ENCODE data around the gene TMEM132A. TPM values are rescaled to one million over a fixed set of nuclear protein-coding genes. Genes with fewer than 3 reads are reported as not detected.
A peak's percentile ranks its signal among the peaks of the same experiment; 100 is the strongest.

Gene TMEM132A
- total RNA-seq, 6 experiments from 2014 or later = 23.8 to 32.2 (median 26.9) TPM

GRCh38 chr11:60985501-60985900 lies 61.2 kb downstream of the TMEM132A start:
- no peak for DNase-seq
- H3K4me1 Mint-ChIP-seq (ENCODE audit: low read depth) = peaks cover 12% of the 10 kb centered on the region
- no peaks in the 10 kb centered on the region for H3K36me3 Mint-ChIP-seq (ENCODE audit: low read depth)
- no peaks in the 10 kb centered on the region for H3K9me3 Mint-ChIP-seq
- TF ChIP-seq, protein P1, sequence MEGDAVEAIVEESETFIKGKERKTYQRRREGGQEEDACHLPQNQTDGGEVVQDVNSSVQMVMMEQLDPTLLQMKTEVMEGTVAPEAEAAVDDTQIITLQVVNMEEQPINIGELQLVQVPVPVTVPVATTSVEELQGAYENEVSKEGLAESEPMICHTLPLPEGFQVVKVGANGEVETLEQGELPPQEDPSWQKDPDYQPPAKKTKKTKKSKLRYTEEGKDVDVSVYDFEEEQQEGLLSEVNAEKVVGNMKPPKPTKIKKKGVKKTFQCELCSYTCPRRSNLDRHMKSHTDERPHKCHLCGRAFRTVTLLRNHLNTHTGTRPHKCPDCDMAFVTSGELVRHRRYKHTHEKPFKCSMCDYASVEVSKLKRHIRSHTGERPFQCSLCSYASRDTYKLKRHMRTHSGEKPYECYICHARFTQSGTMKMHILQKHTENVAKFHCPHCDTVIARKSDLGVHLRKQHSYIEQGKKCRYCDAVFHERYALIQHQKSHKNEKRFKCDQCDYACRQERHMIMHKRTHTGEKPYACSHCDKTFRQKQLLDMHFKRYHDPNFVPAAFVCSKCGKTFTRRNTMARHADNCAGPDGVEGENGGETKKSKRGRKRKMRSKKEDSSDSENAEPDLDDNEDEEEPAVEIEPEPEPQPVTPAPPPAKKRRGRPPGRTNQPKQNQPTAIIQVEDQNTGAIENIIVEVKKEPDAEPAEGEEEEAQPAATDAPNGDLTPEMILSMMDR (IDR thresholded peaks at IDR 0.05) = no peak
- peaks cover 37% of the 10 kb centered on the region for H3K27me3 Mint-ChIP-seq (ENCODE audit: insufficient read depth)
- H3K27ac Mint-ChIP-seq = no peak overlapping the region
- H3K4me3 Mint-ChIP-seq = no peak overlapping the region

GRCh38 chr11:60985991-60986915 lies 62.0 kb downstream of the TMEM132A start:
- Mint-ChIP-seq H3K27ac (no peak overlapping the region; the same call in 1 of the 2 replicates), H3K4me3 (no peak overlapping the region), H3K4me1 (ENCODE audit: low read depth) (peaks cover 12% of the 10 kb centered on the region), H3K36me3 (ENCODE audit: low read depth) (no peaks in the 10 kb centered on the region), H3K9me3 (no peaks in the 10 kb centered on the region), H3K27me3 (ENCODE audit: insufficient read depth) (peaks cover 40% of the 10 kb centered on the region)
- TF ChIP-seq, protein P1 (IDR thresholded peaks at IDR 0.05) = no peak
- DNase-seq = peak; percentile 40

Other genes starting within 250 kb of the TMEM132A start
- not detected for gene MS4A8, start 224.8 kb upstream of the TMEM132A start, total RNA-seq (2021; fragmentation: NEBNext Ultra II Directional; extraction: Animal tissue kit (Norgen Biotek cat#: 25700))
- gene MS4A18, start 199.7 kb upstream of the TMEM132A start, total RNA-seq (2021; fragmentation: NEBNext Ultra II Directional; extraction: Animal tissue kit (Norgen Biotek cat#: 25700)) = not detected
- gene MS4A15, start 167.6 kb upstream of the TMEM132A start, total RNA-seq (2021; fragmentation: NEBNext Ultra II Directional; extraction: Animal tissue kit (Norgen Biotek cat#: 25700)) = not detected
- not detected for gene MS4A10, start 139.1 kb upstream of the TMEM132A start, total RNA-seq (2021; fragmentation: NEBNext Ultra II Directional; extraction: Animal tissue kit (Norgen Biotek cat#: 25700))
- gene CCDC86, start 82.3 kb upstream of the TMEM132A start, total RNA-seq (2021; fragmentation: NEBNext Ultra II Directional; extraction: Animal tissue kit (Norgen Biotek cat#: 25700)) = 10 to 100 TPM; 45.4 to 66.3 (median 54.4) TPM
- gene PTGDR2, start 68.5 kb upstream of the TMEM132A start, total RNA-seq (2021; fragmentation: NEBNext Ultra II Directional; extraction: Animal tissue kit (Norgen Biotek cat#: 25700)) = not detected
- under 1 TPM in 3 of 6 experiments, not detected in 3; 0.13 to 0.30 (median 0.29) TPM for gene ZP1, start 56.9 kb upstream of the TMEM132A start, total RNA-seq (2021; fragmentation: NEBNext Ultra II Directional; extraction: Animal tissue kit (Norgen Biotek cat#: 25700))
- 10 to 100 TPM; 72.5 to 95.1 (median 89.4) TPM for gene PRPF19, start 17.9 kb upstream of the TMEM132A start, total RNA-seq (2021; fragmentation: NEBNext Ultra II Directional; extraction: Animal tissue kit (Norgen Biotek cat#: 25700))
- gene TMEM109, start 10.3 kb upstream of the TMEM132A start, total RNA-seq (2021; fragmentation: NEBNext Ultra II Directional; extraction: Animal tissue kit (Norgen Biotek cat#: 25700)) = 100 to 1,000 TPM in 1 of 6 experiments, 10 to 100 TPM in 5; 74.6 to 101 (median 92.5) TPM
- 1 to 10 TPM; 2.7 to 6.6 (median 3.4) TPM for gene SLC15A3, start 27.7 kb downstream of the TMEM132A start, total RNA-seq (2021; fragmentation: NEBNext Ultra II Directional; extraction: Animal tissue kit (Norgen Biotek cat#: 25700))
- not detected for gene CD6, start 47.2 kb downstream of the TMEM132A start, total RNA-seq (2021; fragmentation: NEBNext Ultra II Directional; extraction: Animal tissue kit (Norgen Biotek cat#: 25700))
- not detected for gene CD5, start 178.0 kb downstream of the TMEM132A start, total RNA-seq (2021; fragmentation: NEBNext Ultra II Directional; extraction: Animal tissue kit (Norgen Biotek cat#: 25700))
- gene VPS37C, start 237.0 kb downstream of the TMEM132A start, total RNA-seq (2021; fragmentation: NEBNext Ultra II Directional; extraction: Animal tissue kit (Norgen Biotek cat#: 25700)) = 10 to 100 TPM; 14.6 to 17.0 (median 16.0) TPM

All from HFFc6 (cell line).